HG03575 (cell line): ENCODE measurements around the gene PLIN5.
"Not testable (repeated sequence)": the region's sequence is repeated elsewhere in the genome, so short reads cannot be mapped to it uniquely, and the experiment has no call there.

ENCODE experiments used
- ATAC-seq: cut with Tn5 transposase; IDR thresholded peaks from one replicate; pipeline ENCODE4 v1.9.1; 2021; ENCODE audit not compliant: unreplicated experiment, insufficient number of reproducible peaks, low FRiP score; ENCODE audit errors: extremely low read depth

PLIN5 gene

DNA sequence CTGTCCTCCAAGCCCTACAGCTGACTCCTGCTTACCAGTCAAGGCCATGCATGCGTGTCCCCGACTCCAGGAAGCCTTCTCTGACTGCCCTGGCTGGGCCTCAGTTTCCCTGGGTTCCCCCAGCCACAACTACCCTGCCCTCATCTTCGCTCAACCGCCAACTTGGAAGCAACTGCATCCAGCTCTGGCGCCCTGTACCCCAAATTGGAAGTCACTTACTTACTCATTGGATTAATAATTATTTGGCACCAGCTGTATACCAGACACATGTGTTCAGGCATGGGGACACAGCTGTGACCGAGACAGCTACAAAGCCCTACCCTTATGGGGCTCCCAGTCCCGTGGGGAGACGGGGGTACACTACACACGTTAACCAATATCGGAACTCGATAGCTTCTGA is 35.4 kb upstream of the PLIN5 start:
- ATAC-seq = no peak

- ATAC-seq = no peak
Observed at GRCh38 chr19:4568886-4569285, 33.9 kb upstream of the PLIN5 start.

- no peak for ATAC-seq
Observed at GRCh38 chr19:4567584-4568071, 32.6 kb upstream of the PLIN5 start.

DNA sequence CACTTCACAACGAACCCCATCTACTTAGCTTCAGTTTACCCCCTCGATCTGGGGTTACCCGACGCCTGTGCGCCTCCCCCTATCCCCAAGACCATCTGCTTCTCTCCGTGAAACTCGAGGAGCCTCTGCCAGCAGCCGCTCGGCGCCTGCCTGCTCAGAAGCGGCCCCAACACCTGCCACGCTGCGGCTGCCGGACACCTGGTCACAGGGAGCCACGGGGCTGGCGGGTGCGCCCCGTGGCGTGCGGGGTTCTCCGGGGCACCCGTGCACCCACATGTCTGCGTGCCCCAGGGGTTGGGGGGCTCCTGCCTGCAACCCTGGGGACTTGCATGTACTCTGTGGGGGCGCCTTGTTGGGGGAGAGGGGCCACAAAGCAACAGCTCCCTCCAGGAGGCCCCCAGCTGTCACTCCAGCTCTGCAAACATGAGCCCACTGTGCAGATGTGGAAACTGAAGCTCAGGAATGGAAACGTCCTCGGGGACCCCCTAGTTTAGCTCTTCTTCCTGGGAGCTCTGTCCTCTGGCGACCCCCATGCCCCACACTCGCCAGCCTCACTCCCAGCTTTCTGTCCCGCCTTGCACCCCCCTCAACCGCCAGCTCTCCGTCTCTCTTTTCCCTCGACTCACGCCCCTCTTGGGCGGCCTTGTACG is 31.5 kb upstream of the PLIN5 start:
- ATAC-seq = no peak

- ATAC-seq = not testable (repeated sequence)
Observed at GRCh38 chr19:4563562-4563961, 28.5 kb upstream of the PLIN5 start.

DNA sequence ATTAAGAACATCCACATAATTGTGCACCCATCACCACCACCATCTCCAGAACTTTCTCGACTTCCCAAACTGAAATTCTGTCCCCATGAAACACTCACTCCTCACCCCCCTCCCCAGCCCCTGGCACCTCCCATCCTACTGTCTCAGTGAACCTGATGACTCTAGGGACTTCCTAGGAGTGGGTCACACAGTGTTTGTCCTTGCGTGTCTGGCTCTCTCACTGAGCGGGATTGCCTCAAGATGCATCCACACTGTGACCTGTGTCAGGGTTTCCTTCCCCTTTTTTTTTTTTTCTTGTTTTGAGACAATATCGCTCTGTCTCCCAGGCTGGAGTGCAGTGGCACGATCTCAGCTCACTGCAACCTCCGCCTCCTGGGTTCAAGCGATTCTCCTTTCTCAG is 27.1 kb upstream of the PLIN5 start:
- ATAC-seq = not testable (repeated sequence)

- ATAC-seq = no peak
Observed at GRCh38 chr19:4559569-4559968, 24.5 kb upstream of the PLIN5 start, which contains the start of gene SEMA6B. SEMA6B (minus strand) TSS chr19:4559684; CDS start chr19:4558457, 1,227 bp downstream.

DNA sequence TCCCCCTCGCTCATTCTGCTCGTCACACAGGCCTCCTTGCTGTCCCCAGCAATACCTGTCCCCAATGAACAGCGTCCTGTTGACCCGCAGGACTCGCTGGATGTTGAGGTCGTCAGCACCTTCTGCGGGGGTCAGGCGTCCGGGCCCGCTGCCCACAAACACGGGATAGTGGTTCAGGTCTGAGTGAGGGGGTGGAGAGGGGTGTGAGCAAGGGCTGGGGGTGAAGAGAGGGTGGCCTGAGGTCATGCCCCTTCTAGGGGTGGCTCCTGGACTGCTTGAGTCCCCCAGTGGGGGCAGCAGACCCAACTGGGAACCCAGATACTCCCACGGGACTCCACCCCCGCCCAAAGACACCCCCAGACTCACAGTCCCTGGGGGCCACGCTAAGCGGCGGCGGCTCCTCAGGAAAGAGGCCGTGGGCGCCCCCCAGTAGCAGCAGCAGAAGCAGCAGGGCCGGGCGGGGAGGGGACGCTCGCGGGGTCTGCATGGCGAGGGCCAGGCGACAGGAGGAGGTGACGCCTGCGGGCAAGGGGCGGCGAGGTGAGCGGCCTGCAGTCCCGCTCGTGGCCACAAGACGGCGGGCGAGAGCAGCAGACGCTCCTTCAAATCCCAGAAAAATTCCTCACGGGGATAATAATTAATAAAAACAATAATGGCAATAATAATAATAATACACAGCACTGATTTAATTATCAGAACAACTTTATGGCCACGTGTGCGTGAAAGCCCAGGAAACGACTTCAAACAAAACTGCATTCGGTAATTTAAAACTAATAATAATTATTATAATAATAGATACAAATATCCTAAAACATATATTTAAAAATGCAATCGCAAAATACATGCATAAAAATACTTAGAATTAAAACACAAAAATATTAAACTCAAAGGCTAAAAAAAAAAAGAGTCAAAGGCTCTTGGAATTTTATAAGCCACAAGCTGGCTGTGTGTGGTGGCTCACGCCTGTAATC is 23.2 kb upstream of the PLIN5 start:
- ATAC-seq = no peak

GRCh38 chr19:4557144-4557970 is 22.3 kb upstream of the PLIN5 start:
- no peak for ATAC-seq

GRCh38 chr19:4556597-4557127 is 21.6 kb upstream of the PLIN5 start:
- no peak for ATAC-seq

GRCh38 chr19:4555657-4556561 is 20.9 kb upstream of the PLIN5 start:
- ATAC-seq = no peak

- no peak for ATAC-seq
Observed at GRCh38 chr19:4554717-4555116, 19.7 kb upstream of the PLIN5 start.

- ATAC-seq = no peak
Observed at GRCh38 chr19:4553775-4554174, 18.8 kb upstream of the PLIN5 start.

GRCh38 chr19:4553092-4553695 is 18.2 kb upstream of the PLIN5 start:
- no peak for ATAC-seq

DNA sequence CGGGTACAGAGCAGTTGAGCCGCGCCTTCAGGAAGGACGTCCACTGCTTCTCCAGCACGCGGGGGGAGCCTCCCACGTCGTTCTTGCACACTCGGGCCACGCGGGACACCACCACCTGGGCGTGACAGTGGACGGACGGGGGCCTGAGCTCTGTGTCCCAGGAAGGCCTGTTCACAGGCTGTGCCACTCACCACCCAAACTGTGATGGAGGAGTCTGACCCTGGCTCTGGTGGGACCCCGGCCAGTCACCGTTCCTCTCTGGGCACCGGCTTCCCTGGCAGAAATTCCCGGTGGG is 17.4 kb upstream of the PLIN5 start:
- ATAC-seq = no peak

DNA sequence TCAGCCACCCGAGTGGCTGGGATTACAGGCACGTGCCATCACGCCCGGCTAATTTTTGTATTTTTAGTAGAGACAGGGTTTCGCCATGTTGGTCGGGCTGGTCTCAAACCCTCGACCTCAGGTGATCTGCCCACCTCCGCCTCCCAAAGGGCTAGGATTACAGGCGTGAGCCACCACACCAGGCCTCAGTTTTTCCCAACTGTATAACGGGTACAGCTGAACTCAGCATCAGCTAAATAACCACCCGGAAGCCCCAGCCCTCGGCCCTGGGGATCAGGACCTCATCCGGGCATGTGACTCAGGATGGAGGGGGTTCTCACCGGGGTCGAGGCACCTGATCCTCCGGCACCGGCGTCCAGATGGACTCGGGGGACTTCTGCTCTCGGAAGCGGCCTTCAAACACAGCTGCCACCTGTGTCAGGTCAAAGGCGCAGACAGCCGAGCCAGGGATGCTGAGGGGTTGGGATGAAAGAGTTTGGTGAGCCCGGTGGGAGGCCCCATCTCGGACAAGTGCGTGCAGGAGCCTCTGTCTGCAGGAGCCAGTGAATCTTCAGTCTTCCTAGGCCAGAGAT is 15.5 kb upstream of the PLIN5 start:
- ATAC-seq = no peak

- ATAC-seq = no peak
Observed at GRCh38 chr19:4550018-4550417, 15.0 kb upstream of the PLIN5 start.

- no peak for ATAC-seq
Observed at GRCh38 chr19:4548238-4548584, 13.2 kb upstream of the PLIN5 start.
